DND-41 (cell line): ENCODE data around the gene KRTAP5-1.

Experiments used
- ATAC-seq: fragments of 200-7000 bp; cut with Tn5 transposase; 3 replicates; pipeline ENCODE4 v1.9.1; 2021; ENCODE audit warnings: low read depth; ENCODE audit not compliant: insufficient read depth
- DNase-seq: peaks from one replicate; pipeline ENCODE4 v3.0.0-alpha.2; 2020
- H2AFZ ChIP-seq: 2 replicates; pipeline ENCODE4 v1.6.0; 2012; ENCODE audit warnings: low read depth, low read length
- H3K27ac ChIP-seq: 2 replicates; pipeline ENCODE4 v1.5.1; 2012; ENCODE audit warnings: low read length, inconsistent platforms
- H3K27me3 ChIP-seq: fragments of 200-600 bp; sonication (generic); 2 replicates; pipeline ENCODE4 v1.6.0; 2012; ENCODE audit warnings: low read length, mild to moderate bottlenecking, inconsistent platforms; ENCODE audit not compliant: insufficient read depth, poor library complexity
- H3K36me3 ChIP-seq: 2 replicates; pipeline ENCODE4 v1.5.1; 2012; ENCODE audit warnings: low read length, inconsistent platforms; ENCODE audit not compliant: insufficient read depth
- H3K4me1 ChIP-seq: 2 replicates; pipeline ENCODE4 v1.5.1; 2012; ENCODE audit warnings: mild to moderate bottlenecking, low read length; ENCODE audit not compliant: insufficient read depth
- H3K4me2 ChIP-seq: 2 replicates; pipeline ENCODE4 v1.6.0; 2012; ENCODE audit warnings: mild to moderate bottlenecking, moderate library complexity, low read length, inconsistent platforms; ENCODE audit not compliant: insufficient read depth
- H3K4me3 ChIP-seq, 2 experiments: fragments of 200-600 bp in 1 of 2; shearing (Covaris generic) in 1 of 2; 2 replicates each; pipeline ENCODE4 v1.5.1; 2012 to 2016; ENCODE audit warnings: inconsistent platforms in 2 of 2, low read length in 2 of 2, mild to moderate bottlenecking in 2 of 2, low read depth in 1 of 2, moderate library complexity in 1 of 2
- H3K79me2 ChIP-seq: 2 replicates; pipeline ENCODE4 v1.6.0; 2012; ENCODE audit warnings: low read length, inconsistent platforms; ENCODE audit not compliant: insufficient read depth
- H3K9ac ChIP-seq: 2 replicates; pipeline ENCODE4 v1.6.0; 2012; ENCODE audit warnings: low read depth, mild to moderate bottlenecking, inconsistent platforms, low read length, moderate library complexity
- H3K9me3 ChIP-seq: 2 replicates; pipeline ENCODE4 v1.5.1; 2012; ENCODE audit warnings: low read length, moderate library complexity, mild to moderate bottlenecking, inconsistent platforms; ENCODE audit not compliant: insufficient read depth, severe bottlenecking
- H4K20me1 ChIP-seq: 2 replicates; pipeline ENCODE4 v1.6.0; 2012; ENCODE audit warnings: low read length; ENCODE audit not compliant: insufficient read depth
- CTCF ChIP-seq: IDR thresholded peaks from 2 replicates; pipeline ENCODE4 v1.5.1; 2012; ENCODE audit warnings: borderline replicate concordance, low read length, moderate library complexity, mild to moderate bottlenecking; ENCODE audit not compliant: poor library complexity, severe bottlenecking; ENCODE audit errors: extremely low read depth
- EZH2 ChIP-seq: IDR thresholded peaks from 3 replicates; pipeline ENCODE4 v1.6.1; 2012; ENCODE audit warnings: borderline replicate concordance, low read depth, mild to moderate bottlenecking, moderate library complexity, low read length, inconsistent platforms; ENCODE audit not compliant: severe bottlenecking

The KRTAP5-1 gene

GRCh38 chr11:1556278-1556902 lies 28.7 kb downstream of the KRTAP5-1 start:
- DNase-seq (no peak), ATAC-seq (no peak)
- peaks cover 15% of the 10 kb centered on the region for H4K20me1 ChIP-seq
- H3K4me2 ChIP-seq: no peak overlapping the region
- H3K4me3 ChIP-seq: no peak overlapping the region
- no peak overlapping the region for H3K27ac ChIP-seq
- H3K9ac ChIP-seq: no peak overlapping the region
- TF ChIP-seq CTCF (no peak), EZH2 (no peak)
- H3K4me1 ChIP-seq: no peaks in the 10 kb centered on the region
- no peaks in the 10 kb centered on the region for H3K79me2 ChIP-seq
- H2AFZ ChIP-seq: no peak overlapping the region
- no peaks in the 10 kb centered on the region for H3K9me3 ChIP-seq
- peaks cover 10% of the 10 kb centered on the region for H3K27me3 ChIP-seq
- no peaks in the 10 kb centered on the region for H3K36me3 ChIP-seq

- ATAC-seq (no peak), DNase-seq (no peak)
- Histone ChIP-seq H3K9ac (no peak overlapping the region), H3K9me3 (no peaks in the 10 kb centered on the region), H3K36me3 (no peaks in the 10 kb centered on the region), H3K4me2 (no peak overlapping the region), H3K4me3 (no peak overlapping the region), H3K4me1 (no peaks in the 10 kb centered on the region), H3K27me3 (peaks cover 8% of the 10 kb centered on the region), H4K20me1 (peaks cover 13% of the 10 kb centered on the region), H2AFZ (no peak overlapping the region), H3K79me2 (no peaks in the 10 kb centered on the region), H3K27ac (no peak overlapping the region)
- no peak for TF ChIP-seq EZH2
- TF ChIP-seq CTCF: no peak
Observed at GRCh38 chr11:1555713-1556153, 29.4 kb downstream of the KRTAP5-1 start.

- no peaks in the 10 kb centered on the region for H3K9me3 ChIP-seq
- H3K27me3 ChIP-seq: peaks cover 4% of the 10 kb centered on the region
- H3K9ac ChIP-seq: no peak overlapping the region
- no peaks in the 10 kb centered on the region for H3K4me1 ChIP-seq
- H3K79me2 ChIP-seq: no peaks in the 10 kb centered on the region
- no peak overlapping the region for H3K4me3 ChIP-seq
- H3K36me3 ChIP-seq: no peaks in the 10 kb centered on the region
- no peak overlapping the region for H2AFZ ChIP-seq
- no peak for ATAC-seq
- TF ChIP-seq EZH2: no peak
- TF ChIP-seq CTCF: no peak
- peaks cover 11% of the 10 kb centered on the region; the same call in 1 of the 2 replicates for H4K20me1 ChIP-seq
- no peak overlapping the region for H3K27ac ChIP-seq
- H3K4me2 ChIP-seq: no peak overlapping the region
- DNase-seq: no peak
Observed at GRCh38 chr11:1554981-1555712, 29.9 kb downstream of the KRTAP5-1 start.
